HEK293 (cell line): ENCODE measurements around the gene SLC33A1.

Experiments used
- CTCF ChIP-seq: fragments of 450-650 bp; formaldehyde crosslinking; IDR thresholded peaks from 2 replicates; pipeline ENCODE4 v1.5.1; 2016; ENCODE audit warnings: missing biosample characterization, missing genetic modification characterization
- EGR2 ChIP-seq: fragments of 450-650 bp; formaldehyde crosslinking; IDR thresholded peaks from 2 replicates; pipeline ENCODE4 v1.5.1; 2016; ENCODE audit warnings: low read depth, missing biosample characterization, missing genetic modification characterization
- GLIS2 ChIP-seq: fragments of 450-650 bp; formaldehyde crosslinking; IDR thresholded peaks from 2 replicates; pipeline ENCODE4 v1.5.1; 2016; ENCODE audit warnings: missing biosample characterization, missing genetic modification characterization
- HOXC10 ChIP-seq: sonication (generic); formaldehyde crosslinking; IDR thresholded peaks from 2 replicates; pipeline ENCODE4 v1.8.1; 2023; ENCODE audit warnings: mild to moderate bottlenecking, missing genetic modification reagents
- INSM2 ChIP-seq: fragments of 450-650 bp; formaldehyde crosslinking; IDR thresholded peaks from 2 replicates; pipeline ENCODE4 v1.5.1; 2016; ENCODE audit warnings: missing biosample characterization, missing genetic modification characterization
- MZF1 ChIP-seq: fragments of 450-650 bp; formaldehyde crosslinking; IDR thresholded peaks from 2 replicates; pipeline ENCODE4 v1.5.1; 2017; ENCODE audit warnings: missing biosample characterization, missing genetic modification characterization, borderline replicate concordance
- YY2 ChIP-seq: fragments of 450-650 bp; formaldehyde crosslinking; IDR thresholded peaks from 2 replicates; pipeline ENCODE4 v1.5.1; 2016; ENCODE audit warnings: missing biosample characterization, missing genetic modification characterization
- ZBTB20 ChIP-seq: fragments of 450-650 bp; formaldehyde crosslinking; IDR thresholded peaks from 2 replicates; pipeline ENCODE4 v1.5.1; 2016; ENCODE audit warnings: missing biosample characterization, missing genetic modification characterization
- ZNF10 ChIP-seq: fragments of 450-650 bp; formaldehyde crosslinking; IDR thresholded peaks from 2 replicates; pipeline ENCODE4 v1.5.1; 2017; ENCODE audit warnings: missing biosample characterization, missing genetic modification characterization
- ZNF138 ChIP-seq: fragments of 450-650 bp; formaldehyde crosslinking; IDR thresholded peaks from 2 replicates; pipeline ENCODE4 v1.5.1; 2016; ENCODE audit warnings: missing biosample characterization, missing genetic modification characterization, borderline replicate concordance
- ZNF221 ChIP-seq: fragments of 450-650 bp; formaldehyde crosslinking; IDR thresholded peaks from 2 replicates; pipeline ENCODE4 v1.5.1; 2017; ENCODE audit warnings: missing biosample characterization, missing genetic modification characterization, borderline replicate concordance
- ZNF302 ChIP-seq: fragments of 450-650 bp; formaldehyde crosslinking; IDR thresholded peaks from 2 replicates; pipeline ENCODE4 v1.5.1; 2016; ENCODE audit warnings: missing biosample characterization, missing genetic modification characterization, low read depth
- ZNF473 ChIP-seq: fragments of 450-650 bp; formaldehyde crosslinking; IDR thresholded peaks from 2 replicates; pipeline ENCODE4 v1.5.1; 2017; ENCODE audit warnings: missing biosample characterization, missing genetic modification characterization
- ZNF521 ChIP-seq: fragments of 450-650 bp; formaldehyde crosslinking; IDR thresholded peaks from 2 replicates; pipeline ENCODE4 v1.5.1; 2017; ENCODE audit warnings: missing biosample characterization, mild to moderate bottlenecking, missing genetic modification characterization
- ZNF544 ChIP-seq: fragments of 450-650 bp; formaldehyde crosslinking; IDR thresholded peaks from 2 replicates; pipeline ENCODE4 v1.5.0; 2017; ENCODE audit warnings: missing biosample characterization, missing genetic modification characterization
- ZNF585B ChIP-seq: fragments of 450-650 bp; formaldehyde crosslinking; IDR thresholded peaks from 2 replicates; pipeline ENCODE4 v1.5.1; 2016; ENCODE audit warnings: missing biosample characterization, missing genetic modification characterization
- ZNF621 ChIP-seq: fragments of 450-650 bp; formaldehyde crosslinking; IDR thresholded peaks from 2 replicates; pipeline ENCODE4 v1.5.1; 2017; ENCODE audit warnings: missing biosample characterization, missing genetic modification characterization
- ZNF623 ChIP-seq: fragments of 450-650 bp; formaldehyde crosslinking; IDR thresholded peaks from 2 replicates; pipeline ENCODE4 v1.5.1; 2016; ENCODE audit warnings: missing biosample characterization, missing genetic modification characterization
- ZNF660 ChIP-seq: fragments of 450-650 bp; IDR thresholded peaks from 2 replicates; pipeline ENCODE4 v1.5.1; 2018; ENCODE audit warnings: missing biosample characterization, mild to moderate bottlenecking, missing genetic modification characterization
- ZNF791 ChIP-seq: fragments of 450-650 bp; formaldehyde crosslinking; IDR thresholded peaks from 2 replicates; pipeline ENCODE4 v1.5.1; 2016; ENCODE audit warnings: missing biosample characterization, missing genetic modification characterization
- ZSCAN18 ChIP-seq: fragments of 450-650 bp; formaldehyde crosslinking; IDR thresholded peaks from 2 replicates; pipeline ENCODE4 v1.5.1; 2016; ENCODE audit warnings: missing biosample characterization, missing genetic modification characterization
- ZSCAN30 ChIP-seq: fragments of 450-650 bp; IDR thresholded peaks from 2 replicates; pipeline ENCODE4 v1.5.1; 2018; ENCODE audit warnings: missing biosample characterization, mild to moderate bottlenecking, missing genetic modification characterization, moderate library complexity
- TF ChIP-seq, protein P1 (sequence below): fragments of 450-650 bp; formaldehyde crosslinking; IDR thresholded peaks from 2 replicates; pipeline ENCODE4 v1.5.1; 2016; ENCODE audit warnings: missing biosample characterization, missing genetic modification characterization
- TF ChIP-seq, protein P2 (sequence below): fragments of 450-650 bp; formaldehyde crosslinking; IDR thresholded peaks from 2 replicates; pipeline ENCODE4 v1.5.1; 2017; ENCODE audit warnings: missing biosample characterization, missing genetic modification characterization
- TF ChIP-seq, protein P3 (sequence below): fragments of 450-650 bp; formaldehyde crosslinking; IDR thresholded peaks from 2 replicates; pipeline ENCODE4 v1.5.1; 2016; ENCODE audit warnings: missing biosample characterization, missing genetic modification characterization
- TF ChIP-seq, protein P4 (sequence below): fragments of 450-650 bp; formaldehyde crosslinking; IDR thresholded peaks from 2 replicates; pipeline ENCODE4 v1.5.1; 2016; ENCODE audit warnings: missing biosample characterization, missing genetic modification characterization
- TF ChIP-seq, protein P5 (sequence below): fragments of 450-650 bp; formaldehyde crosslinking; IDR thresholded peaks from 2 replicates; pipeline ENCODE4 v1.5.1; 2017; ENCODE audit warnings: missing biosample characterization, missing genetic modification characterization

SLC33A1 gene

DNA sequence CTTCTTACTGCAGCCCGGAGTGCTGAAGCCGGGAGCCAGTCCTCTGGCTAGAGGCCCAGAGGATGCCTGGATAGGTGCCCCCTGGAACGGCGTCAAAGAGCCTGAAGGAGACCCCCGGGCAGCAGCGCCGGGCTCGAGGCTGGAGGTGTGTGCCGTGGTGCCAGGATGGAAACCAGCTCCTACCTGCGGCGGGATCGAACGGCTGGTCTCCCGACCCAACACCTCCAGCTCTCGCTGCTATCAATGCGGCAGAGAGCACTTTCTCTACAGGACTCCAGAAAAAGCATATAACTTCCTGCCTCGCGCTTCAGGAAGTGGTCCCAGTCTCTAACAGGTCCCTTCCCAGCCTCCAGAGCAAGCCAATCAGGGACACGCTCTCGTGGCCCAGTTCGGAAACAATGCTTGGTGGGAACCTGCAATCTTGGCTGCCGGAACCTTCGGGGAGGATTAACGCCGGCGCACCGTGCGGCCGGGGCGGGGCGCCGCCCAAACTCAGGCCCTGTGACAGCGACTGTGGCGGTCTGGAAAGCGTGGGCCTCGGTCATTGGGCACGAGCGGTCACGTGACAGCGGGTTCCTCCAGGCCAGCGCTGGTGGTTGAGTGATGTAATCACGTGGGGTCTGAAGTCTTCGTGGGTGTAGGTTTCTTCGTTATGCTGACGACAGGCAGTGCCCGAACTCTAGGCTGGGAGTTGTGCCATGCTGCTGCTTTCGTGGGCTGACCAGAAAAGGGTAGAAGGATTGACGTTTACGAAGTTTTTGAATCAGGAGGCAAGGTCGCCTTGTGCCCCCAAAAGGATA lies at the start of gene SLC33A1 (continued):
- TF ChIP-seq ZSCAN18 = peak; percentile 77; the same call in 1 of the 2 replicates
- TF ChIP-seq ZNF138 (tag by site-specific recombination) = no peak
- TF ChIP-seq ZNF302 (tag by site-specific recombination) = no peak
- TF ChIP-seq ZBTB20 (tag by site-specific recombination) = no peak
- TF ChIP-seq ZNF544 = no peak
- peak; percentile 57 for TF ChIP-seq GLIS2 (tag by site-specific recombination)
- peak; percentile 99 for TF ChIP-seq ZNF660
- TF ChIP-seq ZNF521 (tag by site-specific recombination) = no peak
- no peak for TF ChIP-seq CTCF (tag by site-specific recombination)
- TF ChIP-seq ZNF791 = no peak
- TF ChIP-seq, protein P1, sequence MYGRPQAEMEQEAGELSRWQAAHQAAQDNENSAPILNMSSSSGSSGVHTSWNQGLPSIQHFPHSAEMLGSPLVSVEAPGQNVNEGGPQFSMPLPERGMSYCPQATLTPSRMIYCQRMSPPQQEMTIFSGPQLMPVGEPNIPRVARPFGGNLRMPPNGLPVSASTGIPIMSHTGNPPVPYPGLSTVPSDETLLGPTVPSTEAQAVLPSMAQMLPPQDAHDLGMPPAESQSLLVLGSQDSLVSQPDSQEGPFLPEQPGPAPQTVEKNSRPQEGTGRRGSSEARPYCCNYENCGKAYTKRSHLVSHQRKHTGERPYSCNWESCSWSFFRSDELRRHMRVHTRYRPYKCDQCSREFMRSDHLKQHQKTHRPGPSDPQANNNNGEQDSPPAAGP = peak; percentile 97
- peak; percentile 90 for TF ChIP-seq ZSCAN30
- no peak for TF ChIP-seq HOXC10 (CRISPR knock-in tag)
- TF ChIP-seq ZNF10 (tag by site-specific recombination) = no peak
- TF ChIP-seq, protein P2, sequence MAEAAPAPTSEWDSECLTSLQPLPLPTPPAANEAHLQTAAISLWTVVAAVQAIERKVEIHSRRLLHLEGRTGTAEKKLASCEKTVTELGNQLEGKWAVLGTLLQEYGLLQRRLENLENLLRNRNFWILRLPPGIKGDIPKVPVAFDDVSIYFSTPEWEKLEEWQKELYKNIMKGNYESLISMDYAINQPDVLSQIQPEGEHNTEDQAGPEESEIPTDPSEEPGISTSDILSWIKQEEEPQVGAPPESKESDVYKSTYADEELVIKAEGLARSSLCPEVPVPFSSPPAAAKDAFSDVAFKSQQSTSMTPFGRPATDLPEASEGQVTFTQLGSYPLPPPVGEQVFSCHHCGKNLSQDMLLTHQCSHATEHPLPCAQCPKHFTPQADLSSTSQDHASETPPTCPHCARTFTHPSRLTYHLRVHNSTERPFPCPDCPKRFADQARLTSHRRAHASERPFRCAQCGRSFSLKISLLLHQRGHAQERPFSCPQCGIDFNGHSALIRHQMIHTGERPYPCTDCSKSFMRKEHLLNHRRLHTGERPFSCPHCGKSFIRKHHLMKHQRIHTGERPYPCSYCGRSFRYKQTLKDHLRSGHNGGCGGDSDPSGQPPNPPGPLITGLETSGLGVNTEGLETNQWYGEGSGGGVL = no peak
- no peak for TF ChIP-seq ZNF473 (tag by site-specific recombination)
- TF ChIP-seq, protein P3, sequence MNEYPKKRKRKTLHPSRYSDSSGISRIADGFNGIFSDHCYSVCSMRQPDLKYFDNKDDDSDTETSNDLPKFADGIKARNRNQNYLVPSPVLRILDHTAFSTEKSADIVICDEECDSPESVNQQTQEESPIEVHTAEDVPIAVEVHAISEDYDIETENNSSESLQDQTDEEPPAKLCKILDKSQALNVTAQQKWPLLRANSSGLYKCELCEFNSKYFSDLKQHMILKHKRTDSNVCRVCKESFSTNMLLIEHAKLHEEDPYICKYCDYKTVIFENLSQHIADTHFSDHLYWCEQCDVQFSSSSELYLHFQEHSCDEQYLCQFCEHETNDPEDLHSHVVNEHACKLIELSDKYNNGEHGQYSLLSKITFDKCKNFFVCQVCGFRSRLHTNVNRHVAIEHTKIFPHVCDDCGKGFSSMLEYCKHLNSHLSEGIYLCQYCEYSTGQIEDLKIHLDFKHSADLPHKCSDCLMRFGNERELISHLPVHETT = peak; percentile 92; the same call in 1 of the 2 replicates
- TF ChIP-seq ZNF623 = no peak
- no peak for TF ChIP-seq ZNF621 (tag by site-specific recombination)
- TF ChIP-seq YY2 (tag by site-specific recombination) = peak; percentile 35; the same call in 1 of the 2 replicates
- TF ChIP-seq ZNF221 (tag by site-specific recombination) = no peak
- TF ChIP-seq MZF1 (tag by site-specific recombination) = no peak
- TF ChIP-seq INSM2 = peak; percentile 86
- TF ChIP-seq, protein P4, sequence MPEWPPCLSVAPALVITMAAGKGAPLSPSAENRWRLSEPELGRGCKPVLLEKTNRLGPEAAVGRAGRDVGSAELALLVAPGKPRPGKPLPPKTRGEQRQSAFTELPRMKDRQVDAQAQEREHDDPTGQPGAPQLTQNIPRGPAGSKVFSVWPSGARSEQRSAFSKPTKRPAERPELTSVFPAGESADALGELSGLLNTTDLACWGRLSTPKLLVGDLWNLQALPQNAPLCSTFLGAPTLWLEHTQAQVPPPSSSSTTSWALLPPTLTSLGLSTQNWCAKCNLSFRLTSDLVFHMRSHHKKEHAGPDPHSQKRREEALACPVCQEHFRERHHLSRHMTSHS = no peak
- no peak for TF ChIP-seq ZNF585B (tag by site-specific recombination)
- TF ChIP-seq, protein P5, sequence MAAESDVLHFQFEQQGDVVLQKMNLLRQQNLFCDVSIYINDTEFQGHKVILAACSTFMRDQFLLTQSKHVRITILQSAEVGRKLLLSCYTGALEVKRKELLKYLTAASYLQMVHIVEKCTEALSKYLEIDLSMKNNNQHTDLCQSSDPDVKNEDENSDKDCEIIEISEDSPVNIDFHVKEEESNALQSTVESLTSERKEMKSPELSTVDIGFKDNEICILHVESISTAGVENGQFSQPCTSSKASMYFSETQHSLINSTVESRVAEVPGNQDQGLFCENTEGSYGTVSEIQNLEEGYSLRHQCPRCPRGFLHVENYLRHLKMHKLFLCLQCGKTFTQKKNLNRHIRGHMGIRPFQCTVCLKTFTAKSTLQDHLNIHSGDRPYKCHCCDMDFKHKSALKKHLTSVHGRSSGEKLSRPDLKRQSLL (tag by site-specific recombination) = peak; percentile 44; the same call in 1 of the 2 replicates
- peak; percentile 61 for TF ChIP-seq EGR2 (tag by site-specific recombination)
- TF ChIP-seq, all 188 proteins: peak for 68
